T-cell (primary cell): Measurements from ENCODE around the gene SNURF. TPM values are rescaled to one million over a fixed set of nuclear protein-coding genes. Genes with fewer than 3 reads are reported as not detected.

Experiments used
- ATAC-seq, 4 experiments: fragments of 200-7000 bp in 3 of 4; fragments of 150-1000 bp in 1 of 4; cut with Tn5 transposase; replicated peaks in 1 of 4; 1 replicate in 3 of 4; 2 replicates in 1 of 4; pipeline ENCODE4 v1.10.0; 2021; ENCODE audit warnings: moderate library complexity in 3 of 4, mild to moderate bottlenecking in 2 of 4, moderate number of reproducible peaks in 1 of 4
- CTCF ChIA-PET, 2 donors: fragments of 300-600 bp; sonication (Branson Sonifier 250); formaldehyde crosslinking; loops; one replicate each; lab custom pipeline; 2022; ENCODE audit warnings: antibody characterized with exemption in 2 of 2; lab: Charles Lee
- POLR2A ChIA-PET, 2 donors: fragments of 300-600 bp; sonication (Branson Sonifier 250); formaldehyde crosslinking; loops; one replicate each; lab custom pipeline; 2022; ENCODE audit warnings: antibody characterized with exemption in 2 of 2; lab: Charles Lee
- DNase-seq, 35 experiments: peaks; one replicate each; pipeline versions ENCODE4 v3.0.0 to v3.0.0-alpha.2; 2013 to 2023
- H3K27ac ChIP-seq: one replicate; pipeline ENCODE4 v1.5.1; 2013; ENCODE audit warnings: low read length
- H3K27me3 ChIP-seq, 2 experiments: replicated peaks in 1 of 2; 1 replicate in 1 of 2; 2 replicates in 1 of 2; pipeline versions ENCODE4 v1.6.1 to v1.7.0; 2013; ENCODE audit warnings: low read length in 1 of 2, mixed read lengths in 1 of 2; ENCODE audit not compliant: control insufficient read depth in 2 of 2, insufficient read depth in 2 of 2; ENCODE audit errors: extremely low read depth in 1 of 2
- H3K36me3 ChIP-seq, 2 donors: 1 replicate in 1 of 2; 2 replicates in 1 of 2; pipeline versions ENCODE4 v1.6.1 to v1.7.0; 2013; ENCODE audit warnings: low read length in 1 of 2; ENCODE audit not compliant: control insufficient read depth in 2 of 2, insufficient read depth in 1 of 2; ENCODE audit errors: extremely low read depth in 1 of 2
- H3K4me1 ChIP-seq, 2 experiments: 1 replicate in 1 of 2; 2 replicates in 1 of 2; pipeline versions ENCODE4 v1.6.1 to v1.7.0; 2013; ENCODE audit warnings: low read length in 2 of 2, mixed read lengths in 1 of 2; ENCODE audit not compliant: insufficient read depth in 2 of 2, control insufficient read depth in 1 of 2; ENCODE audit errors: extremely low read depth in 1 of 2
- H3K4me3 ChIP-seq, 2 donors: 1 replicate in 1 of 2; 2 replicates in 1 of 2; pipeline versions ENCODE4 v1.5.1 to v1.7.0; 2013; ENCODE audit warnings: mild to moderate bottlenecking in 2 of 2, low read length in 1 of 2, moderate library complexity in 1 of 2; ENCODE audit not compliant: control insufficient read depth in 1 of 2; ENCODE audit errors: extremely low read depth in 1 of 2
- H3K9me3 ChIP-seq: 2 replicates; pipeline ENCODE4 v1.7.0; 2013
- H3K27ac Mint-ChIP-seq, 2 donors: one replicate each; pipeline ENCODE4 v1.8.0; 2020 to 2021; ENCODE audit warnings: mild to moderate bottlenecking in 2 of 2, mixed read lengths in 2 of 2
- H3K27me3 Mint-ChIP-seq, 2 donors: one replicate each; pipeline ENCODE4 v1.8.0; 2021 to 2022; ENCODE audit warnings: mixed read lengths in 2 of 2
- H3K36me3 Mint-ChIP-seq: one replicate; pipeline ENCODE4 v1.8.0; 2021; ENCODE audit warnings: mixed read lengths
- H3K4me1 Mint-ChIP-seq, 3 donors: one replicate each; pipeline ENCODE4 v1.8.0; 2020 to 2022; ENCODE audit warnings: mixed read lengths in 3 of 3, mild to moderate bottlenecking in 1 of 3
- H3K4me3 Mint-ChIP-seq, 3 donors: one replicate each; pipeline ENCODE4 v1.8.0; 2020 to 2022; ENCODE audit warnings: mild to moderate bottlenecking in 3 of 3, mixed read lengths in 3 of 3, moderate library complexity in 3 of 3
- H3K9me3 Mint-ChIP-seq, 3 donors: one replicate each; pipeline ENCODE4 v1.8.0; 2020 to 2022; ENCODE audit warnings: mixed read lengths in 3 of 3
- WGBS: methylation state at CpG from one replicate; pipeline ENCODE4 v1.1.5; 2013; ENCODE audit warnings: missing lambda C conversion rate; ENCODE audit not compliant: insufficient coverage; 5-methylcytosine and 5-hydroxymethylcytosine counted together
- total RNA-seq, 35 experiments: library from RNA in 6 of 35; stranded (reverse) in 6 of 35; fragments of 120-200 nt in 1 of 35; gene quantifications; one replicate each; pipeline versions ENCODE4 v1.2.1 to v1.2.4 and lab custom pipeline; 2013 to 2026

Gene SNURF
- total RNA-seq, 5 donors from 2014 or later (not counting 1 experiment from before 2014, with no cell fraction given): 15.6 to 42.8 (median 30.2) TPM

DNA sequence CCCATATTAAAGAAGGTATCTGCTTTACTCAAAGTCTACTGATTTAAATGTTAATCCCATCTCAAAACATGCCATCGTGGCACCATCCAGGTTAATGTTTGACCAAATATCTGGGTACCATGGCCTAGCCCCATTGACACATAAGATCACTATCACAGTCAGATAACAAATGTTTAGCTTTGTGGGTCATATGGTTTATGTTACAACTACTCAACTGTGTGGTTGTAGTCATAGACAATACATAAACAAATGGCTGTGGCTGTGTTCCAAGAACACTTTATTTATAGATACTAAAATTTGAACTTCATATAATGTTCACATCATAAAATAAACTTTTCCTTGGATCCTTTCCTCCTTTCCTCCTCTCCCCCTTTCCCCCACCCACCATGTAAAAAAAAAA, 9.8 kb upstream of the SNURF start:
- no peaks in the 10 kb centered on the region for H3K4me1 ChIP-seq
- no peaks in the 10 kb centered on the region for H3K27me3 Mint-ChIP-seq
- DNase-seq (no peak), ATAC-seq (no peak)
- no peaks in the 10 kb centered on the region for H3K36me3 ChIP-seq
- no peaks in the 10 kb centered on the region for H3K4me1 Mint-ChIP-seq
- H3K4me3 ChIP-seq: no peak overlapping the region
- H3K36me3 Mint-ChIP-seq: no peaks in the 10 kb centered on the region
- H3K4me3 Mint-ChIP-seq: no peak overlapping the region
- WGBS: no CpG with 5 or more reads among the region's 1 CpG
- POLR2A ChIA-PET: no interaction called here
- H3K9me3 Mint-ChIP-seq: peaks cover 6 to 13% (median 10%) of the 10 kb centered on the region in 3 donors
- CTCF ChIA-PET: no interaction called here
- peaks cover 2% of the 10 kb centered on the region for H3K9me3 ChIP-seq
- no peak overlapping the region for H3K27ac Mint-ChIP-seq
- no peaks in the 10 kb centered on the region for H3K27me3 ChIP-seq
- H3K27ac ChIP-seq: no peak overlapping the region

DNA sequence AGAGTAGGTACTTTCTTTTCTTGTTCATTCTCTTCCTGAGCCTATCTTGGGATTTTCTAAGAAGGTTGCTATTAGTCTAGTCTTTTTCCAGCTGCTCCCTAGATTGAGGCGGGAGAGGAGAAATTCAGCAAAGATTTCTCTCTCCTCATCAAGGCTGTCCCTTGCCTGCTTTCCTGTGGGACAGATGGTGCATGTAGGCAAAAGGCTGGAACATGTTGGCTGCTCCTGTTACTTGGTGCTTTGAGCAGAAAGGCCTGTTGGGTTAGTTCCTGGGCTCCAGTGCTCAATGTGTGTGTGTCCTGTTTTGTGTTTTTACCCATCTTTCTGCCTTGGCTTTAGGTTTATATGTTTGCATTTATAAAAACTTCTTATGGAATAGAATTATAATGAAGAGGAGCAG, 9.1 kb upstream of the SNURF start:
- H3K36me3 ChIP-seq: no peaks in the 10 kb centered on the region
- no peak for DNase-seq
- H3K27ac Mint-ChIP-seq: no peak overlapping the region
- H3K4me1 ChIP-seq: no peaks in the 10 kb centered on the region
- no peaks in the 10 kb centered on the region for H3K4me1 Mint-ChIP-seq
- CTCF ChIA-PET: no interaction called here
- H3K9me3 ChIP-seq: peaks cover 2% of the 10 kb centered on the region
- no CpG with 5 or more reads among the region's 1 CpG for WGBS
- no peak for ATAC-seq
- POLR2A ChIA-PET: no interaction called here
- H3K27me3 ChIP-seq: peaks cover 0 to 2% of the 10 kb centered on the region in 2 experiments
- no peaks in the 10 kb centered on the region for H3K36me3 Mint-ChIP-seq
- H3K27ac ChIP-seq: no peak overlapping the region
- H3K4me3 ChIP-seq: no peak overlapping the region
- H3K4me3 Mint-ChIP-seq: no peak overlapping the region
- H3K27me3 Mint-ChIP-seq: no peaks in the 10 kb centered on the region
- H3K9me3 Mint-ChIP-seq: peaks cover 0 to 10% (median 7%) of the 10 kb centered on the region in 3 donors

DNA sequence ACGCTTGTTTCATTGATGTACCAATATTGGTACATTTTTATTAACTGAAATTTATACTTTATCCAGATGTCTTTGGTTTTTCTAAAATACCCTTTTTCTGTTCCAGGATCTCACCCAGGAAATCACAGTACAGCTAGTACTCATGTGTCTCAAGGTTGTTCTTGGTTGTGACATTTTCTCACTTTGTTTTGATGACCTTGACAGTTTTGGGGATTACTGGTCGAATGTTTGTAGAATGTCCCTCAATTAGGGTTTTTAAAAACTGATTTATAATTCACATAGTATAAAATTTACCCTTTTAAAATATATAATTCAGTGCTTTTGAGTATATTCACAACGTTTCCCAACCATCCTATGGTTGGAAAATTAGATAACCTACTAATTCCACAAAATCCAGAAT, 6.3 kb upstream of the SNURF start:
- no peaks in the 10 kb centered on the region for H3K4me1 ChIP-seq
- Mint-ChIP-seq H3K4me1 (no peaks in the 10 kb centered on the region), H3K4me3 (no peak overlapping the region), H3K27ac (no peak overlapping the region), H3K36me3 (no peaks in the 10 kb centered on the region), H3K9me3 (peaks cover 3 to 13% (median 5%) of the 10 kb centered on the region in 3 donors), H3K27me3 (peaks cover 0 to 2% of the 10 kb centered on the region in 2 donors)
- peaks cover 0 to 2% of the 10 kb centered on the region in 2 experiments for H3K27me3 ChIP-seq
- H3K9me3 ChIP-seq: peaks cover 2% of the 10 kb centered on the region
- CTCF ChIA-PET: no interaction called here
- H3K4me3 ChIP-seq: no peak overlapping the region
- no peak overlapping the region for H3K27ac ChIP-seq
- ATAC-seq (no peak), DNase-seq (no peak)
- POLR2A ChIA-PET: no interaction called here
- no CpG with 5 or more reads among the region's 3 CpGs for WGBS
- no peaks in the 10 kb centered on the region for H3K36me3 ChIP-seq

DNA sequence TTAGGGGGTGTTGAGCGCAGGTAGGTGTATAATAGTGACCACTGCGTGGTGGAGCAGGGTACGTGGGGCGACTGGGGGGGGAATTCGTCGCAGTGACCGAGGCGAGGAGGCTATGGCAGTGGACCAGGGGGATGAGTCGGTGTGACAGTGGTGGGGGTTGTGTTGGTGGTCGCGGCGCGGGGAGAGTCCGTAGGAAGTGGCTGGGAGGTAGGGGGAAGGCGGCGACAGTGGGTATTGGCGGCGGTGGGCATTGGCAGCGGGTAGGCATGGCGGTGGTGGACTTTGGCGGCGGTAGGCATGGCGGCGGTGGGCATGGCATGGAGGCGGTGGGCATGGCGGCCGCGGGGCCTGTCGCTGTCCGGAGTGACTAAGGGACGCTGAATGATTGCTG, 739 bp downstream of the SNURF start:
- peaks cover 6 to 27% (median 23%) of the 10 kb centered on the region in 3 donors for H3K4me1 Mint-ChIP-seq
- DNase-seq: peak in 31 of 35 experiments; percentile 1 to 43 (median 14)
- peaks cover 0 to under 1% of the 10 kb centered on the region in 2 experiments for H3K27me3 ChIP-seq
- peaks cover 3 to 4% of the 10 kb centered on the region in 2 donors for H3K36me3 ChIP-seq
- H3K4me3 Mint-ChIP-seq: peak overlapping the region; percentile 92 to 94 (median 93)
- H3K27ac Mint-ChIP-seq: peak overlapping the region; percentile 94 to 96
- WGBS: 36% methylated on average over 26 of the region's 31 CpGs
- H3K9me3 Mint-ChIP-seq: peaks cover 3 to 12% (median 3%) of the 10 kb centered on the region in 3 donors
- H3K9me3 ChIP-seq: no peaks in the 10 kb centered on the region
- H3K27ac ChIP-seq: peak overlapping the region; percentile 88
- peak overlapping the region; percentile 81 to 87 for H3K4me3 ChIP-seq
- peaks cover 0 to 2% of the 10 kb centered on the region in 2 donors for H3K27me3 Mint-ChIP-seq
- H3K36me3 Mint-ChIP-seq: peaks cover 12% of the 10 kb centered on the region
- H3K4me1 ChIP-seq: peaks cover 3 to 18% of the 10 kb centered on the region in 2 experiments
- peak; percentile 8 to 20 (median 11) for ATAC-seq
- ChIA-PET CTCF (no interaction called here), POLR2A (interaction anchor here (0.6 kb wide), 4 partner anchors 11 to 495 kb away, joined by 3 to 12 read pairs (median 6); no protein-coding TSS in a partner anchor)

DNA sequence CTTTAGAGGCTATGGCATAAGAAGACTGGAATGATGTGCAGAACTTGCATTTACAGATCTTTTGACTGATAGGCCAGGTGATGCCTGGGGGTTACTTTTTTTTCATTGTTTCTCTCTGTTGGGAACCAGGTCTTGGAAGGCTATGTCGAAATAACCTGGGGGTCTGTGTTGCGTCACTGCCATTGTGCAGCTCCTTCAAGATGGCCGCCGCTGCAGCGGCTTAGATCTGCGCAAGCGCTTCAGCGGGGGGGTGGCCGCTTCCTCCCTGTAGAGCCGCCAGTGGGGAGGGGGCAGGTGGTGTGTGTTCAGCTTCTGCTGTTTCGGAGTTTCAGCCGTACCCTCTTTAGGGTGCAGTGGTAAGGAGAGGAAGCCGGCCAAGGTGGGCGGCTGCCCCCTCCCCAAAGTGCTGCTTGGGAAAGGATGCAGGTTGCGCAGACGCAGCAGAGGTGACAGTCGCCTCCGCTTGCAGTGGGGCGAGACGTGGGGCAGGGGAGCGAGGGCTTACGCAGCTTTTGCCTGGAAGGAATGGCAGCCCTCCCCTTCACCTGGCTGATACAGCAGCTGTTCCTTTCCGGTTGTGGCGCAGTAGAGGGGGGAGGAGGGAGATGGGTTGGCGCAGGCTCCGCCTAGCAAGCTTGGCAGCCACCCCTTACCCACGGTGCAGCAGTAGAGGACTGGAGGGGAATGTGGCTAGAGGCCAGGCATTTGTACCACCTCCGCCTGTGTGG, 1.5 kb downstream of the SNURF start:
- H3K27ac ChIP-seq: peak overlapping the region; percentile 88
- H3K9me3 Mint-ChIP-seq: peaks cover 3 to 12% (median 4%) of the 10 kb centered on the region in 3 donors
- H3K4me3 ChIP-seq: peak overlapping the region; percentile 81 to 87
- peaks cover 6 to 30% (median 27%) of the 10 kb centered on the region in 3 donors for H3K4me1 Mint-ChIP-seq
- peak overlapping the region; percentile 94 to 96 for H3K27ac Mint-ChIP-seq
- POLR2A ChIA-PET: interaction anchor here (0.6 kb wide), 5 partner anchors 12 to 495 kb away, joined by 3 to 12 read pairs (median 6); no protein-coding TSS in a partner anchor
- CTCF ChIA-PET: no interaction called here
- peaks cover 0 to 2% of the 10 kb centered on the region in 2 donors for H3K27me3 Mint-ChIP-seq
- ATAC-seq (peak; percentile 68 to 80 (median 78)), DNase-seq (peak; percentile 36 to 89 (median 75))
- H3K9me3 ChIP-seq: no peaks in the 10 kb centered on the region
- peaks cover 3 to 18% of the 10 kb centered on the region in 2 experiments for H3K4me1 ChIP-seq
- peaks cover 3 to 4% of the 10 kb centered on the region in 2 donors for H3K36me3 ChIP-seq
- H3K36me3 Mint-ChIP-seq: peaks cover 17% of the 10 kb centered on the region
- no peaks in the 10 kb centered on the region for H3K27me3 ChIP-seq
- WGBS: 42% methylated on average over 13 of the region's 28 CpGs
- H3K4me3 Mint-ChIP-seq: peak overlapping the region; percentile 92 to 94 (median 93)

DNA sequence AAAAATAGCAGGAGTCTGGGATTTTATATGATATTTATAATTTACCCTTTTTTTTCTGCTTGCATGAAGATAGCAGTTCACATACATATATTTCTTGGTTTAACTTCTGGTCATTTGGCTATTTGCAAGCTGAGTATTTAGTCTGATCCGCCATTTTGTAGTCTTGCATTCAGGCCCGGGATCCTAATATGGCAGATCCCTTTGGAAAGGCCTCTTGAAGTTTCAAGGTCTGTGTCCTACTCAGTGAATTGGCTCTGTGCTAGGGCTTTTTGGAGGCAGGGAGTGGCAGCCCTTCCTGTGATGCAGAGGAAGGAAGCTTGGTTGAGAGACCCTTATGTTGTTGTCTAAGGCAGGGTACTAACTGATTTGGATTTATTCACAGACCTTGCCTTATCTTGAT, 2.9 kb downstream of the SNURF start:
- H3K9me3 ChIP-seq: peaks cover 2% of the 10 kb centered on the region
- Mint-ChIP-seq H3K36me3 (peaks cover 21% of the 10 kb centered on the region), H3K27ac (no peak overlapping the region), H3K27me3 (no peaks in the 10 kb centered on the region), H3K9me3 (peaks cover 0 to 7% (median 2%) of the 10 kb centered on the region in 3 donors), H3K4me3 (peak overlapping the region; percentile 39 to 94 (median 50)), H3K4me1 (peaks cover 6 to 33% (median 27%) of the 10 kb centered on the region in 3 donors)
- H3K4me3 ChIP-seq: no peak overlapping the region
- ChIA-PET POLR2A (interaction anchor here in 1 of 2 donors (1.0 kb wide), 1 partner anchor 10 kb away, joined by 6 read pairs; no protein-coding TSS in a partner anchor), CTCF (no interaction called here)
- DNase-seq: no peak
- ATAC-seq: no peak
- peaks cover 3 to 18% of the 10 kb centered on the region in 2 experiments for H3K4me1 ChIP-seq
- peaks cover 3 to 4% of the 10 kb centered on the region in 2 donors for H3K36me3 ChIP-seq
- WGBS: 94% methylated on average over 2 of the region's 2 CpGs
- no peaks in the 10 kb centered on the region for H3K27me3 ChIP-seq
- no peak overlapping the region for H3K27ac ChIP-seq
